Anterior cingulate cortex (tissue), 58 donors: Measurements from ENCODE around the gene ATP2A3.
"Not testable (repeated sequence)": the region's sequence is repeated elsewhere in the genome, so short reads cannot be mapped to it uniquely, and the experiment has no call there.

ENCODE experiments used
- DNase-seq, 58 donors: peaks; one replicate each; lab custom pipeline; 2025; lab: John Stamatoyannopoulos, UW

Gene ATP2A3

GRCh38 chr17:3957735-3958599, 6.3 kb downstream of the ATP2A3 start:
- DNase-seq, result no peak

- no peak for DNase-seq
Observed at GRCh38 chr17:3956983-3957382, 7.3 kb downstream of the ATP2A3 start.

GRCh38 chr17:3956327-3956957, 7.8 kb downstream of the ATP2A3 start:
- no peak for DNase-seq

GRCh38 chr17:3955673-3955988, 8.6 kb downstream of the ATP2A3 start:
- no peak for DNase-seq

GRCh38 chr17:3954976-3955672, 9.1 kb downstream of the ATP2A3 start:
- DNase-seq, result no peak

GRCh38 chr17:3954086-3954485, 10.2 kb downstream of the ATP2A3 start:
- no peak for DNase-seq

- DNase-seq, result no peak
Observed at GRCh38 chr17:3953542-3953941, 10.7 kb downstream of the ATP2A3 start.

GRCh38 chr17:3952186-3952585, 12.1 kb downstream of the ATP2A3 start:
- DNase-seq, result no peak

- DNase-seq, result no peak
Observed at GRCh38 chr17:3951420-3951819, 12.8 kb downstream of the ATP2A3 start.

GRCh38 chr17:3951003-3951402, 13.2 kb downstream of the ATP2A3 start:
- no peak for DNase-seq

GRCh38 chr17:3950584-3950983, 13.7 kb downstream of the ATP2A3 start:
- DNase-seq, result no peak

GRCh38 chr17:3949418-3949817, 14.8 kb downstream of the ATP2A3 start:
- no peak for DNase-seq

GRCh38 chr17:3948551-3948950, 15.7 kb downstream of the ATP2A3 start:
- DNase-seq, result not testable (repeated sequence)

GRCh38 chr17:3947318-3947810, 16.9 kb downstream of the ATP2A3 start:
- no peak for DNase-seq

- DNase-seq, result no peak
Observed at GRCh38 chr17:3946711-3947235, 17.5 kb downstream of the ATP2A3 start.

GRCh38 chr17:3944485-3945388, 19.5 kb downstream of the ATP2A3 start:
- peak in 30 of 58 donors; percentile 3 to 65 (median 22) for DNase-seq

- no peak for DNase-seq
Observed at GRCh38 chr17:3943240-3943891, 20.9 kb downstream of the ATP2A3 start.

GRCh38 chr17:3940965-3941698, 23.1 kb downstream of the ATP2A3 start:
- DNase-seq, result no peak

- DNase-seq, result no peak
Observed at GRCh38 chr17:3937359-3937758, 26.9 kb downstream of the ATP2A3 start.
